ENCODE data around the gene ASF1B. TPM values are rescaled to one million over a fixed set of nuclear protein-coding genes. Genes with fewer than 3 reads are reported as not detected.

Gene ASF1B
- total RNA-seq, 1 donor from 2014 or later, result 83.4 TPM

DNA sequence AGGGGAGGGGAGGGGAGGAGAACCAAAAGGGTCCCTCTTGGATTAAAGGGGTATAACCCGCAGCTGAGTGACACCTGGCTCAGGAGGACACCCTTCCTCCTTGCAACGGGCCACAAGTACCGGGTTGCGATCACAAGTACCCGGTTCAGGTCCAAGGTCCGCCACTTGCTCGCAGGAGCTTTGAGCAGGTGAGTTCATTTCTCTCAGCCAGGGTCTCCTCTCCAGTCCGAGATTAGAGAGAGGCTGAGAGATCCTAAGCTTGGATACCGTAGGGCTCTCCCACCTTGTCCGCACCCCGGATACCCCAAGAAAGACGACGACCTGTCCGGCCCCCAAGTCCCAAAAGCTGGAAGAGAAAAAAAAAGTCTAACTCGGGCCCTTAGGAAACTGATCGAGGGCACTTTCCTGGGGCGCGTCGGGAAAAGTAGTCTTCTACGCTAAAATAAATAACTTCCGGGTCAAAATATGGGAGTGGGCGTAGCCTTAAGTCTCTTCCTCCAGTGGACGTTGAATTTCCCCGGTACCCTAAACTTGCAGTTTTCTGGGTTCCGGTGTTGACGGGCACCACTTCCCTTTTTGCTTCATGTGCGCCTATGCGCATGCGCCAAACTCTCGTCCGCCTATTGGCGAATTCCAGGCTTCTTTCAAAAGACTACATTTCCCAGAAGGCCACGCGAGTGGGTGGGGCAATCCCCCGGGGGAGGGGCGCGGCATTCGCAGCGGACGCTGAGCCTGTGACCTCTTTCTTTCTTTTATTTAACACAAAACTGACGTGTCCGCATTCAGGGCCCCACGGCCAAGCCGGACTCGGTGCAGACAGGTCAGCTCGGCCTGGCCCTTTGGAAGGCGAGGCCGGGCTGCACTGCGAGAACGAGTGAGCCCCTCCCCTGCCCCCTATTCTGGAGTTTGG is 55.2 kb downstream of the ASF1B start:
- Mint-ChIP-seq H3K4me3 (ENCODE audit: low read depth) (peak overlapping the region; percentile 93), H3K36me3 (ENCODE audit: low read depth) (peaks cover 5% of the 10 kb centered on the region), H3K4me1 (ENCODE audit: low read depth) (peaks cover 7% of the 10 kb centered on the region), H3K27ac (peak overlapping the region; percentile 93), H3K9me3 (no peaks in the 10 kb centered on the region), H3K27me3 (ENCODE audit: low read depth) (no peaks in the 10 kb centered on the region)
- peak; percentile 99 for DNase-seq (ENCODE audit: low spot score)
- intact Hi-C loops (cut with micrococcal nuclease), result loop anchor here (1.0 to 10.0 kb wide), 5 partner anchors 8 to 296 kb away; partner anchors contain the start of genes ASF1B and PRKACA

DNA sequence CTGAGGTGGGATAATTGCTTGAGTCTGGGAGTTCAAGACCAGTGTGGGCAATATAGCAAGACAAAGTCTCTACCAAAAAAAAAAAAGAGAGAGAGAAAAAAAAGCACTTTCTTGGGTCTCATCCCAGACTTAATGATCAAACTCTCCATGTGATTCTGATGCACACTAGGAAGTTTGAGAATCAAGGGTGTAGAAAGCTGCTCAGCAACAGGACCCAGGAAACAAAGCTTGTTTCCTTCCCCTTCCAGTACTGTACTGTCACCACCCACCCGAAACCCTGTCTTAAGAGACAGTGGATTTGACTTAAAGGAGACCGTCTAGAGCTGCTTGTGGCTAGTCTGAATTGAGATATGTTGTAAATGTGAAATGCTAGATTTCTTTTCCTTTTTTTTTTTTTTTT is 58.0 kb downstream of the ASF1B start:
- no peaks in the 10 kb centered on the region for H3K27me3 Mint-ChIP-seq (ENCODE audit: low read depth)
- H3K4me3 Mint-ChIP-seq (ENCODE audit: low read depth), result no peak overlapping the region
- peaks cover 11% of the 10 kb centered on the region for H3K4me1 Mint-ChIP-seq (ENCODE audit: low read depth)
- H3K36me3 Mint-ChIP-seq (ENCODE audit: low read depth), result peaks cover 2% of the 10 kb centered on the region
- intact Hi-C loops (cut with micrococcal nuclease), result no loop called here
- no peak overlapping the region for H3K27ac Mint-ChIP-seq
- no peaks in the 10 kb centered on the region for H3K9me3 Mint-ChIP-seq
- DNase-seq (ENCODE audit: low spot score), result no peak

DNA sequence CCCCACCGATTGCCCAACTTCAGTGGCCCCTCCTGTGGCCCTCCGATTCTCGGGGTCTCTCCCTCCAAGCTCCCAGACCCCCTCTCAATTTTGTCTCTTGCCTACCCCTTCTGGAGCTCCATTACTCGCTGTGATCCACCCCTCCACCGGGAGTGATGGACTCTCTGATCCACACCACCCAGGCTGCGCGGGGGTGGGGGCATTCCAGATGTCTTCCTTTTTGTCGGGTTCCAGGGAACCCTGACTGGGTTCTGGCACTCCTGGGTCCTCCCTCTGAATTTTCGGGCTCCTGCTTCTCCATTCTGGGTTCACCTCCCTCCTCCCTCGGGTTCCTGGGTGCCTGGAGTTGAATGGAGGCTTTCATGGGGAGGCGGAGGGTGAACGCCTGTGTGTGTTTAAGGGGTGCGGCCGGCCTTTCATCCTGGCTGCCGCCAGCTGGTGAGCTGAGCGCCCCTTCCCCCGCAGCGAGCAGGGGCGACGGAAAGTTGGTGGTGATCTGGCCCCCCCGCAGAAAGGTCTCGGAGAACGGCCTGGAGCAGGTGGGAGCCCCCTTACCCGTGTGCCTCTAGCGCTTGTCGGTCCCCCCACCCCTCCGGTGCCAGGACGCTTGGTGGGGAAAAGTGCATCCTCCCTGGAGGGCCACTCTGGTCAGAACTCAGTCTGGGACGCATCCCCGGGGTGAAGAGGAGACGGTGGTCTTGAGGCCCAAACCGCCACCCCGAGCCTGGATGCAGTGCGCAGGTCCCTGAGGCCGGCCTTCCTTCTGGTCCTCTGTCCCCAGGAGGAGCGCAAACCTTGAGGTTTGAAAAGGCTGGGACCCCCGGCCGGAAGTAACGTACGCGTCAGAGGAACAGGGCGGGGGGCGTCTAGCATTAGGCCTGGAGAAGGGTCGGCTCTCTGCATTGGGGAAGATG is 62.2 kb downstream of the ASF1B start:
- no peaks in the 10 kb centered on the region for H3K9me3 Mint-ChIP-seq
- DNase-seq (ENCODE audit: low spot score), result no peak
- peak overlapping the region; percentile 93 for H3K27ac Mint-ChIP-seq
- no peaks in the 10 kb centered on the region for H3K27me3 Mint-ChIP-seq (ENCODE audit: low read depth)
- intact Hi-C loops (cut with micrococcal nuclease), result loop anchor here (1.0 to 5.0 kb wide), 6 partner anchors 7 to 194 kb away; partner anchors contain the start of genes ASF1B, PRKACA, RFX1 and SAMD1
- H3K4me1 Mint-ChIP-seq (ENCODE audit: low read depth), result peaks cover 8% of the 10 kb centered on the region
- no peaks in the 10 kb centered on the region for H3K36me3 Mint-ChIP-seq (ENCODE audit: low read depth)
- H3K4me3 Mint-ChIP-seq (ENCODE audit: low read depth), result peak overlapping the region; percentile 97

DNA sequence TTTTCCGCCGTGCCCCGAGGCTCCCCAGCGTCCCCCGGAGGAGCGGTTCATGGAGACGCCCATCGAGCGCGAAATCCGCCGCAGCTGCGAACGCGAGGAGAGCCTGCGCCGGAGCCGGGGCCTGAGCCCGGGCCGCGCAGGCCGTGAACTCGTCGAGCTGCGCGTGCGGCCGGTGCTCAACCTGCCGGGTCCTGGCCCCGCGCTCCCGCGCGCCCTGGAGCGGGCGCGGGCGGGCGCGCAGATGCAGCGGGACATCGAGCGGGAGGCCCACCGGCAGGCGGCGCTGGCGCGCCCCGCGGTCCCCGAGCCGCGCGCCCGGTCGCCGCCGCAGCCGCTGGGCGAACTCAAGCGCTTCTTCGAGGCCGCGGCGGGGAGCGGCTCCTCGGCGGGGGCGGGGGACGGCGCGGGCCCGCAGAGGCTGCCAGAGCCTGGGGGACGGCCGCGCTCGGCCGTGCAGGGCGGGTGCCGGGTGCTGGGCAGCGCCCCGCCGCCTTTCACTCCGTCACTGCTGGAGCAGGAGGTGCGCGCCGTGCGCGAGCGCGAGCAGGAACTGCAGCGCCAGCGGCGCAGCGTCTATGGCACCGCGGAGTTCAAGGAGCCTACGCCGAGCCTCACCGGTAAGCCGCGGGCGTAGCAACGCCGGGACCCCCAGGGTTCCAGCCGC is 63.0 kb downstream of the ASF1B start:
- Mint-ChIP-seq H3K9me3 (no peaks in the 10 kb centered on the region), H3K4me3 (ENCODE audit: low read depth) (peak overlapping the region; percentile 97), H3K4me1 (ENCODE audit: low read depth) (peaks cover 8% of the 10 kb centered on the region), H3K36me3 (ENCODE audit: low read depth) (no peaks in the 10 kb centered on the region), H3K27me3 (ENCODE audit: low read depth) (no peaks in the 10 kb centered on the region), H3K27ac (peak overlapping the region; percentile 93)
- DNase-seq (ENCODE audit: low spot score), result peak; percentile 77
- intact Hi-C loops (cut with micrococcal nuclease), result loop anchor here (1.0 to 5.0 kb wide), 5 partner anchors 8 to 66 kb away; partner anchors contain the start of genes ASF1B, PRKACA, RFX1 and SAMD1

DNA sequence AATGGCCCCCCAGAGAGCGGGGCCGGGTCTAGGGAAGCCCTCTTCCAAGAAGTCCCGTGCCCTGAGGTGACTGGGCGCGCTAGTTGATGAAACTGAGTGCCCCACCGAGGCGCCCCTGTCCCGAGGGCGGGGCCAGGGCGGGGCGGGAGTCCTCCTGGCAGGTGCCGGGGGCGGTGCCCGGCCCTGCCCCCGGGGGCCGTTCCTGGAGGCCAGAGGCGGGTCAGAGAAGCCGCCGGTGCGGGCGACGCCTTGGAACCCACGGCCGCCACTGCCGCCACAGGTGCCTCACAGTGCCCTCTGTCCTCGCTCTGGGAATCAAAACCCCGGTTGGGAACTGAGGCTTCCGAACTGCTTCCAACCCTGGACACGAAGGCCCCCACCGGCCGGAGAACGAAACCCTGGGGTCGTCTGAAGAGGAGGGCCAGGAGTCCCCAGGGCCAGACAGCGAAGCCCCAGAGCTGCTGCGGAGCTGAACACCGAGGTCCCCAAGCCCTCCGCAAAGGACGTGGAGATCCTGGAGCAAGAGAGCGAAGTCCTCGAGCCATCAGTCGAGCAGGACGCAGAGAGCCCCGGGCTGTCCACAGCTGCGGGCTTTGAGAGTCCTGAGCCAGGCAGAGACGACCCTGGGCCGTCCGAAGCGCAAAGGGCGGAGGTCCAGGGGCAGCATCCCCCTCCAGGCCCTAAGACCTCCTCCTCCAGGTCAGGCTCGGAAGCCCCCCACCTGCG is 63.7 kb downstream of the ASF1B start, which contains the start of gene MISP3:
Gene MISP3 (plus strand): TSS at position 252 of the 726 bp plus-strand sequence. CDS start 524 bp downstream, outside the sequence.
- peak; percentile 37 for DNase-seq (ENCODE audit: low spot score)
- Mint-ChIP-seq H3K27ac (peak within 1 kb of the TSS; percentile 93), H3K4me1 (ENCODE audit: low read depth) (peaks cover 8% of the 10 kb centered on the region), H3K27me3 (ENCODE audit: low read depth) (no peaks in the 10 kb centered on the region), H3K36me3 (ENCODE audit: low read depth) (no peaks in the 10 kb centered on the region), H3K4me3 (ENCODE audit: low read depth) (peak within 1 kb of the TSS; percentile 97), H3K9me3 (no peaks in the 10 kb centered on the region)
- intact Hi-C loops (cut with micrococcal nuclease), result loop anchor here (1.0 to 5.0 kb wide), 5 partner anchors 9 to 65 kb away; partner anchors contain the start of genes ASF1B, PRKACA, RFX1 and SAMD1

DNA sequence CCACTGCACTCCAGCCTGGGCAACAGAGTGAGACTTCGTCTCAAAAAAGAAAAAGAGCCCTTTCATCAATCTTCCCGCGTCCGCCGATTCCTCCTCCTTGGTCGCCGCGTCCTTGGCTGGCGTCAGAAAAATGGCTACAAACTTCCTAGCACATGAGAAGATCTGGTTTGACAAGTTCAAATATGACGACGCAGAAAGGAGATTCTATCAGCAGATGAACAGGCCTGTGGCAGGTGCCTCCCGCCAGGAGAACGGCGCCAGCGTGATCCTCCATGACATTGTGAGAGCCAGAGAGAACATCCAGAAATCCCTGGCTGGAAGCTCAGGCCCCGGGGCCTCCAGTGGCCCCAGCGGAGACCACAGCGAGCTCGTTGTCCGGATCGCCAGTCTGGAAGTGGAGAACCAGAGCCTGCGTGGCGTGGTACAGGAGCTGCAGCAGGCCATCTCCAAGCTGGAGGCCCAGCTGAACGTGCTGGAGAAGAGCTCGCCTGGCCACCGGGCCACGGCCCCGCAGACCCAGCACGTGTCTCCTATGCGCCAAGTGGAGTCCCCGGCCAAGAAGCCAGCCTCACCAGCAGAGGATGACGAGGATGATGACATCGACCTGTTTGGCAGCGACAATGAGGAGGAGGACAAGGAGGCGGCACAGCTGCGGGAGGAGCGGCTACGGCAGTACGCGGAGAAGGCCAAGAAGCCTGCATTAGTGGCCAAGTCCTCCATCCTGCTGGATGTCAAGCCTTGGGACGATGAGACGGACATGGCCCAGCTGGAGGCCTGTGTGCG is 65.9 kb downstream of the ASF1B start:
- H3K27ac Mint-ChIP-seq, result no peak overlapping the region
- H3K4me3 Mint-ChIP-seq (ENCODE audit: low read depth), result peak overlapping the region; percentile 33
- H3K9me3 Mint-ChIP-seq, result no peaks in the 10 kb centered on the region
- intact Hi-C loops (cut with micrococcal nuclease), result loop anchor here (5.0 kb wide), 2 partner anchors 63 to 67 kb away; partner anchors contain the start of genes ASF1B and RFX1
- H3K4me1 Mint-ChIP-seq (ENCODE audit: low read depth), result peaks cover 8% of the 10 kb centered on the region
- H3K27me3 Mint-ChIP-seq (ENCODE audit: low read depth), result peaks cover 2% of the 10 kb centered on the region
- DNase-seq (ENCODE audit: low spot score), result no peak
- H3K36me3 Mint-ChIP-seq (ENCODE audit: low read depth), result no peaks in the 10 kb centered on the region

Other genes starting within 250 kb of the ASF1B start
- 14.9 and 15.3 TPM in 2 replicates for gene BRME1, start 230.5 kb downstream of the ASF1B start, total RNA-seq
- 36.9 and 41.5 TPM in 2 replicates for gene CC2D1A, start 230.4 kb downstream of the ASF1B start, total RNA-seq
- gene PODNL1, start 198.2 kb downstream of the ASF1B start, total RNA-seq, result 0.41 TPM in 1 of 2 replicates, not detected in the other
- 60.6 and 64.0 TPM in 2 replicates for gene DCAF15, start 184.1 kb downstream of the ASF1B start, total RNA-seq
- gene RFX1, start 130.3 kb downstream of the ASF1B start, total RNA-seq, result 15.7 and 17.0 TPM in 2 replicates
- not detected in 2 replicates for gene RLN3, start 108.4 kb downstream of the ASF1B start, total RNA-seq
- 76.6 and 79.1 TPM in 2 replicates for gene IL27RA, start 104.8 kb downstream of the ASF1B start, total RNA-seq
- gene PALM3, start 74.5 kb downstream of the ASF1B start, total RNA-seq, result 0.34 TPM in 1 of 2 replicates, not detected in the other
- gene MISP3, start 63.8 kb downstream of the ASF1B start, total RNA-seq, result 5.3 and 5.5 TPM in 2 replicates
- 0.46 and 0.75 TPM in 2 replicates for gene C19orf67, start 50.8 kb downstream of the ASF1B start, total RNA-seq
- gene SAMD1, start 45.8 kb downstream of the ASF1B start, total RNA-seq, result 131 and 136 TPM in 2 replicates
- gene PRKACA, start 18.8 kb downstream of the ASF1B start, total RNA-seq, result 75.4 and 76.8 TPM in 2 replicates
- gene ADGRL1, start 69.6 kb upstream of the ASF1B start, total RNA-seq, result 10.7 and 11.3 TPM in 2 replicates
- gene ADGRE5, start 244.9 kb upstream of the ASF1B start, total RNA-seq, result 177 and 183 TPM in 2 replicates

Data from activated T-helper 2 cell treated with anti-CD3 and anti-CD28 coated beads, Interferon-gamma antibody, Interleukin-2, Interleukin-4, amounts not matched to agents 10 μg/mL and 5 μg/mL and 100 μg/mL, durations not matched to agents 14 hours and 24 hours and 36 hours (primary cell).